Stomach (tissue), 9 donors: ENCODE measurements around the gene BLVRA. TPM values are rescaled to one million over a fixed set of nuclear protein-coding genes. Genes with fewer than 3 reads are reported as not detected.

Experiments
- DNase-seq, 2 donors: peaks; one replicate each; pipeline versions ENCODE4 v3.0.0 to v3.0.0-alpha.2; 2013 to 2019
- H3K27ac ChIP-seq, 5 donors: fragments of 200-600 bp in 4 of 5; sonication (generic) in 4 of 5; one replicate each; pipeline ENCODE4 v1.5.1; 2013 to 2019; ENCODE audit warnings: mild to moderate bottlenecking in 1 of 5, moderate library complexity in 1 of 5
- H3K27me3 ChIP-seq, 3 donors: fragments of 200-600 bp; sonication (generic); one replicate each; pipeline ENCODE4 v1.5.1; 2017 to 2019; ENCODE audit warnings: mixed run types in 1 of 3
- H3K36me3 ChIP-seq, 4 donors: fragments of 200-600 bp; sonication (generic); 1 replicate in 3 of 4; 2 replicates in 1 of 4; pipeline ENCODE4 v1.5.1; 2016 to 2019
- H3K4me1 ChIP-seq, 4 donors: fragments of 200-600 bp; sonication (generic); one replicate each; pipeline ENCODE4 v1.5.1; 2016 to 2019
- H3K4me3 ChIP-seq, 4 donors: fragments of 200-600 bp; sonication (generic) in 3 of 4; one replicate each; pipeline ENCODE4 v1.5.1; 2016 to 2019; ENCODE audit warnings: mild to moderate bottlenecking in 1 of 4
- H3K9me3 ChIP-seq, 4 donors: fragments of 200-600 bp; sonication (generic); one replicate each; pipeline ENCODE4 v1.5.1; 2016 to 2019
- EP300 ChIP-seq: sonication (generic); formaldehyde crosslinking; IDR thresholded peaks from one replicate; pipeline ENCODE4 v1.6.1; 2017; ENCODE audit warnings: antibody characterized with exemption
- POLR2A ChIP-seq, 4 donors: fragments of 450-650 bp; IDR thresholded peaks; one replicate each; pipeline ENCODE4 v1.6.1; 2016; ENCODE audit warnings: antibody characterized with exemption in 4 of 4, control low read depth in 2 of 4, mild to moderate bottlenecking in 1 of 4, moderate library complexity in 1 of 4
- POLR2AphosphoS5 ChIP-seq, 3 donors: sonication (generic); formaldehyde crosslinking; IDR thresholded peaks; one replicate each; pipeline ENCODE4 v1.6.1; 2016; ENCODE audit warnings: antibody characterized with exemption in 3 of 3
- WGBS, 5 donors: extraction: QIAGEN DNeasy Blood & Tissue Kit in 3 of 5; methylation state at CpG; one replicate each; pipeline versions ENCODE4 v1.1.5 to v1.1.7; 2013 to 2018; 5-methylcytosine and 5-hydroxymethylcytosine counted together
- intact Hi-C: fragments of 100-400 bp; cut with DNase I; formaldehyde crosslinking; loops from one replicate; pipeline ENCODE4 v1.15.1; 2023; ENCODE audit warnings: low total_unique reads
- polyA plus RNA-seq, 3 donors: library from polyadenylated mRNA; stranded (reverse); fragments of 200-250 nt; gene quantifications; one replicate each; pipeline ENCODE4 v1.2.3, GENCODE V29; 2013
- total RNA-seq, 5 donors: library from RNA; depleted of rRNA; stranded (reverse); fragments of >200 nt; gene quantifications; one replicate each; pipeline versions ENCODE4 v1.1.0 to v1.2.3, GENCODE V29; 2014 to 2016
- TF ChIP-seq, protein P1 (sequence below), 7 experiments: fragments of 450-650 bp in 4 of 7; fragments of 200-600 bp in 3 of 7; sonication (generic) in 3 of 7; IDR thresholded peaks; one replicate each; pipeline ENCODE4 v1.5.1; 2016 to 2019; ENCODE audit warnings: antibody characterized with exemption in 7 of 7, control low read depth in 2 of 7, mild to moderate bottlenecking in 1 of 7
- donor health status: healthy with polysubstance abuse.
- donor health status: Bipolar disorder and iron deficiency.
- donor health status: healthy.

BLVRA gene
- total and polyA plus RNA-seq, 8 donors = 15.2 to 67.1 (median 46.4) TPM

DNA sequence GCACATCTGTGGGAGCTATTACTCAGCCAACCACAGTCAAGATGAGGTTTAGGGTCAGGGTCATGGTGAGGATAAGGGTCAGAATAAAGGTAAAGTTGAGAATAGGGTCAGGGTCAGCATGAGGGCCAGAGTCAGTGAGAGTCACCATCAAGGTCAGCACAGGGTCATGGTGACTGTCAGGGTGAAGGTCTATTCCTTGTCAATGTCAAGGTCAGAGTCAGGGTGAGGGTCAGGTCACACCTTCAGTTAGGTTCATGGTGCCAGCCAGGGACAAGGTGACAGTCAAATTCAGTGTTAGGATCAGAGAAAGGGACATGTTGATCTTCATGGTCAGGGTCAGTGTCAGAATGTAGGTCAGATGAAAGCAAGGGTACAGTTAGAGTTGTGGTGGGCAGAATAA lies 96.7 kb downstream of the BLVRA start:
- H3K4me3 ChIP-seq = no peak overlapping the region
- H3K4me1 ChIP-seq = no peaks in the 10 kb centered on the region
- no peak overlapping the region for H3K27ac ChIP-seq
- no peaks in the 10 kb centered on the region for H3K36me3 ChIP-seq
- intact Hi-C loops = no loop called here
- no peaks in the 10 kb centered on the region for H3K9me3 ChIP-seq
- no peak for DNase-seq
- no peaks in the 10 kb centered on the region for H3K27me3 ChIP-seq
- TF ChIP-seq POLR2AphosphoS5 (IDR thresholded peaks at IDR 0.05) (no peak), POLR2A (IDR thresholded peaks at IDR 0.05) (no peak), EP300 (no peak)
- TF ChIP-seq, protein P1, sequence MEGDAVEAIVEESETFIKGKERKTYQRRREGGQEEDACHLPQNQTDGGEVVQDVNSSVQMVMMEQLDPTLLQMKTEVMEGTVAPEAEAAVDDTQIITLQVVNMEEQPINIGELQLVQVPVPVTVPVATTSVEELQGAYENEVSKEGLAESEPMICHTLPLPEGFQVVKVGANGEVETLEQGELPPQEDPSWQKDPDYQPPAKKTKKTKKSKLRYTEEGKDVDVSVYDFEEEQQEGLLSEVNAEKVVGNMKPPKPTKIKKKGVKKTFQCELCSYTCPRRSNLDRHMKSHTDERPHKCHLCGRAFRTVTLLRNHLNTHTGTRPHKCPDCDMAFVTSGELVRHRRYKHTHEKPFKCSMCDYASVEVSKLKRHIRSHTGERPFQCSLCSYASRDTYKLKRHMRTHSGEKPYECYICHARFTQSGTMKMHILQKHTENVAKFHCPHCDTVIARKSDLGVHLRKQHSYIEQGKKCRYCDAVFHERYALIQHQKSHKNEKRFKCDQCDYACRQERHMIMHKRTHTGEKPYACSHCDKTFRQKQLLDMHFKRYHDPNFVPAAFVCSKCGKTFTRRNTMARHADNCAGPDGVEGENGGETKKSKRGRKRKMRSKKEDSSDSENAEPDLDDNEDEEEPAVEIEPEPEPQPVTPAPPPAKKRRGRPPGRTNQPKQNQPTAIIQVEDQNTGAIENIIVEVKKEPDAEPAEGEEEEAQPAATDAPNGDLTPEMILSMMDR (IDR thresholded peaks at IDR 0.05) = no peak

DNA sequence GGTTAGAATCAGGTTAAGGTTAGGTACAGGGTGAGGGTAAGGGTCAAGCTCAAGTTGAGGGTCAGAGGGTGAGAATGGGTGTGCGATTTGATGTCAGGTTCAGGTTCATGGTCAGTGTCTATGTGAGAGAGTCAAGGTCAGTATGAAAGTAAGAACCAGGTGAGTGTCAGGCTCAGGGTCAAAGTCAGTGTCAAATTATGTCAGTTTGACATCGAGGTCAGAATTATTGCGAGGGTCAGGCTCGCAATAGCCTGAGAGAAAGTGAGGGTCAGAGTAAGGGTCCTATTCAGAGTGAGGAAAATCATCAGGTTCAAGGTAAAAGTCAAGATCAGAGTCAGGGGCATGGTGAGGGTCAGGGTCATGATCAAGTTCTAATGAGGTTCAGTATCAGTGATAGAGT lies 97.8 kb downstream of the BLVRA start:
- intact Hi-C loops = no loop called here
- H3K27ac ChIP-seq = no peak overlapping the region
- no peaks in the 10 kb centered on the region for H3K9me3 ChIP-seq
- DNase-seq = no peak
- H3K4me1 ChIP-seq = no peaks in the 10 kb centered on the region
- no peak overlapping the region for H3K4me3 ChIP-seq
- H3K36me3 ChIP-seq = no peaks in the 10 kb centered on the region
- WGBS, 5 donors = 91 to 97% (median 95%) methylated on average over 4 of the region's 4 CpGs
- H3K27me3 ChIP-seq = no peaks in the 10 kb centered on the region
- TF ChIP-seq POLR2AphosphoS5 (IDR thresholded peaks at IDR 0.05) (no peak), POLR2A (IDR thresholded peaks at IDR 0.05) (no peak), EP300 (no peak)
- TF ChIP-seq, protein P1 (IDR thresholded peaks at IDR 0.05) = no peak

Other genes with a start within 250 kb of the BLVRA start
- gene STK17A, start 175.6 kb upstream of the BLVRA start, total RNA-seq = 10 to 100 TPM; 18.5 to 33.0 (median 30.8) TPM
- 10 to 100 TPM in 2 of 3 donors, 1 to 10 TPM in 1; 6.3 to 32.4 (median 19.2) TPM for gene STK17A, start 175.6 kb upstream of the BLVRA start, polyA plus RNA-seq
- gene COA1, start 29.2 kb upstream of the BLVRA start, total RNA-seq = 100 to 1,000 TPM in 1 of 5 donors, 10 to 100 TPM in 4; 13.9 to 184 (median 95.3) TPM
- gene COA1, start 29.2 kb upstream of the BLVRA start, polyA plus RNA-seq = 10 to 100 TPM; 44.7 to 55.1 (median 46.6) TPM
- 100 to 1,000 TPM in 2 of 5 donors, 10 to 100 TPM in 2, not detected in 1; 17.1 to 200 (median 126) TPM for gene MRPS24, start 110.8 kb downstream of the BLVRA start, total RNA-seq
- 100 to 1,000 TPM; 159 to 191 (median 167) TPM for gene MRPS24, start 110.8 kb downstream of the BLVRA start, polyA plus RNA-seq
- 10 to 100 TPM; 20.1 to 47.3 (median 29.2) TPM for gene URGCP, start 147.9 kb downstream of the BLVRA start, total RNA-seq
- 10 to 100 TPM; 10.8 to 14.9 (median 11.6) TPM for gene URGCP, start 147.9 kb downstream of the BLVRA start, polyA plus RNA-seq
- 10 to 100 TPM in 1 of 5 donors, 1 to 10 TPM in 2, under 1 TPM in 1, not detected in 1; 0.58 to 51.8 (median 6.0) TPM for gene UBE2D4, start 167.8 kb downstream of the BLVRA start, total RNA-seq
- 10 to 100 TPM; 10.9 to 12.5 (median 12.1) TPM for gene UBE2D4, start 167.8 kb downstream of the BLVRA start, polyA plus RNA-seq
- not detected for gene SPDYE1, start 239.2 kb downstream of the BLVRA start, total RNA-seq
- not detected for gene SPDYE1, start 239.2 kb downstream of the BLVRA start, polyA plus RNA-seq